Activated effector memory CD4-positive, alpha-beta T cell treated with anti-CD3 and anti-CD28 coated beads, Interleukin-2, amount 50 U/mL, for 16 hours (primary cell): ENCODE results near the gene CALHM2.
A peak's percentile ranks its signal among the peaks of the same experiment; 100 is the strongest.

Source experiments
- DNase-seq: peaks from one replicate; pipeline ENCODE4 v3.0.0-alpha.2; 2020

CALHM2 gene

GRCh38 chr10:103475437-103475836, 23.3 kb upstream of the CALHM2 start:
- no peak for DNase-seq

- DNase-seq, result no peak
Measured at GRCh38 chr10:103474077-103474476, 21.9 kb upstream of the CALHM2 start.

GRCh38 chr10:103473261-103473671, 21.1 kb upstream of the CALHM2 start:
- DNase-seq, result no peak

GRCh38 chr10:103472005-103472404, 19.8 kb upstream of the CALHM2 start:
- DNase-seq, result no peak

- DNase-seq, result peak; percentile 84
Measured at GRCh38 chr10:103470761-103471653, 18.8 kb upstream of the CALHM2 start.

- no peak for DNase-seq
Measured at GRCh38 chr10:103469201-103469600, 17.0 kb upstream of the CALHM2 start.

- no peak for DNase-seq
Measured at GRCh38 chr10:103467406-103467805, 15.2 kb upstream of the CALHM2 start.

GRCh38 chr10:103466734-103467133, 14.6 kb upstream of the CALHM2 start:
- no peak for DNase-seq

- DNase-seq, result no peak
Measured at GRCh38 chr10:103465411-103466179, 13.4 kb upstream of the CALHM2 start.

GRCh38 chr10:103463499-103463898, 11.3 kb upstream of the CALHM2 start:
- DNase-seq, result no peak

GRCh38 chr10:103459615-103460014, 7.4 kb upstream of the CALHM2 start:
- no peak for DNase-seq

- DNase-seq, result no peak
Measured at GRCh38 chr10:103458720-103459119, 6.5 kb upstream of the CALHM2 start, which contains the start of gene CALHM1. Gene CALHM1 (minus strand): TSS chr10:103458900. CDS start chr10:103458751, 149 bp downstream.

- DNase-seq, result no peak
Measured at GRCh38 chr10:103457896-103458583, 5.9 kb upstream of the CALHM2 start.

- no peak for DNase-seq
Measured at GRCh38 chr10:103457176-103457712, 5.1 kb upstream of the CALHM2 start.

- DNase-seq, result no peak
Measured at GRCh38 chr10:103456074-103456660, 4.0 kb upstream of the CALHM2 start.

GRCh38 chr10:103455235-103455634, 3.1 kb upstream of the CALHM2 start:
- DNase-seq, result no peak

GRCh38 chr10:103454026-103454425, 1.9 kb upstream of the CALHM2 start:
- no peak for DNase-seq

GRCh38 chr10:103452506-103453230, 498 bp upstream of the CALHM2 start:
- no peak for DNase-seq

- DNase-seq, result peak; percentile 82
Measured at GRCh38 chr10:103451091-103451813, 918 bp downstream of the CALHM2 start.

GRCh38 chr10:103450201-103450695, 1.9 kb downstream of the CALHM2 start:
- DNase-seq, result no peak
